Measurements from ENCODE around the gene RPL36AL. TPM values are rescaled to one million over a fixed set of nuclear protein-coding genes. Genes with fewer than 3 reads are reported as not detected.
"Not testable (repeated sequence)": the region's sequence is repeated elsewhere in the genome, so short reads cannot be mapped to it uniquely, and the experiment has no call there.

RPL36AL gene
- total RNA-seq, 1 donor from 2014 or later = 225 TPM

DNA sequence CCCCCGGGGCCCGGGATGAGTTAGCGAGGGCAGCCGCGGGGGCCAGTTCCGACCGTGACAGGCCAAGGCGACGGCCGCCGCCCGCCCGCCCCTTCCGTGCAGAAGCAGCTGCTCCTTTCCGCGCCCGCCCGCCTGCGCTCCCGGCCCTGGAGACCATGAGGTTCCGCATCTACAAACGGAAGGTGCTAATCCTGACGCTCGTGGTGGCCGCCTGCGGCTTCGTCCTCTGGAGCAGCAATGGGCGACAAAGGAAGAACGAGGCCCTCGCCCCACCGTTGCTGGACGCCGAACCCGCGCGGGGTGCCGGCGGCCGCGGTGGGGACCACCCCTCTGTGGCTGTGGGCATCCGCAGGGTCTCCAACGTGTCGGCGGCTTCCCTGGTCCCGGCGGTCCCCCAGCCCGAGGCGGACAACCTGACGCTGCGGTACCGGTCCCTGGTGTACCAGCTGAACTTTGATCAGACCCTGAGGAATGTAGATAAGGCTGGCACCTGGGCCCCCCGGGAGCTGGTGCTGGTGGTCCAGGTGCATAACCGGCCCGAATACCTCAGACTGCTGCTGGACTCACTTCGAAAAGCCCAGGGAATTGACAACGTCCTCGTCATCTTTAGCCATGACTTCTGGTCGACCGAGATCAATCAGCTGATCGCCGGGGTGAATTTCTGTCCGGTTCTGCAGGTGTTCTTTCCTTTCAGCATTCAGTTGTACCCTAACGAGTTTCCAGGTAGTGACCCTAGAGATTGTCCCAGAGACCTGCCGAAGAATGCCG lies 872 bp upstream of the RPL36AL start:
- intact Hi-C loops (cut with micrococcal nuclease) = loop anchor here (5.0 to 10.0 kb wide), 2 partner anchors 381 to 694 kb away; partner anchors contain the start of genes DMAC2L and L2HGDH

- intact Hi-C loops (cut with micrococcal nuclease) = loop anchor here (1.0 to 10.0 kb wide), 8 partner anchors 15 to 695 kb away; partner anchors contain the start of genes DMAC2L, KLHDC2, L2HGDH and LRR1
These were observed 696 bp downstream of the RPL36AL start for GRCh38 chr14:49619730-49620129.

- intact Hi-C loops (cut with micrococcal nuclease) = not testable (repeated sequence)
These were observed 1.2 kb downstream of the RPL36AL start for GRCh38 chr14:49619273-49619672.

GRCh38 chr14:49617852-49618519 lies 2.4 kb downstream of the RPL36AL start:
- intact Hi-C loops (cut with micrococcal nuclease) = no loop called here

GRCh38 chr14:49615776-49616175 lies 4.7 kb downstream of the RPL36AL start:
- intact Hi-C loops (cut with micrococcal nuclease) = no loop called here

DNA sequence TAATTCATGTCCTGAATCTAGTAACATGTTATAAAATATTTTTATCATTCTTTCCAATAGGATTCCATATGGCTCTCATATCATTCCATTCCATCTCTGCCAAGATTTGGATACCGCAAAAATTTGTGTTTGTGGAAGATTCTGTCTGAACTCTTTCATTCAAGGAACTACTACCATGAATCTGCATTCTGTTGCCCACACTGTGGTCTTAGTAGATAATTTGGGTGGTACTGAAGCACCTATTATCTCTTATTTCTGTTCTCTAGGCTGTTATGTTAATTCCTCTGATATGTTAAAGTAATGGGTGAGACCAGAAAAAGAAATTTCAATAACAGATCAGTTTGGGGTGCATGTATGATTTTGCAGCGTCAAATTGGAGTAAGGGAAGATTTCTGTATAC lies 6.2 kb downstream of the RPL36AL start:
- intact Hi-C loops (cut with micrococcal nuclease) = no loop called here

DNA sequence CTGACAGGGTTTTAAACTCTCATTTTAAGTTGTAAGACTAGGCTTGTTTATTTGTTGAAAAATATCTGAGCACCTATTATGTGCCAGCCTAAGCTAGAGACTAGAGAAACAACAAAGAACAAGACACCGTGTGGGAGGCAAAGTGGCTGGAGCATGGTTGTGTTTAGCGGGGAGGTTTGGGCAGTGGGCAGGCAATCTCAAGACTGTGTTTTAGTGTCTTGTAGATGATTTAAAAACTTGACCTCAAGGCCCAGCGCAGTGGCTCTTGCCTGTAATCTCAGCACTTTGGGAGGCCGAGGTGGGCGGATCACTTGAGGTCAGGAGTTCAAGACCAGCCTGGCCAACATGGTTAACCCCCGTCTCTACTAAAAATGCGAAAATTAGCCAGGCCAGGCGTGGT lies 7.8 kb downstream of the RPL36AL start:
- intact Hi-C loops (cut with micrococcal nuclease) = no loop called here

DNA sequence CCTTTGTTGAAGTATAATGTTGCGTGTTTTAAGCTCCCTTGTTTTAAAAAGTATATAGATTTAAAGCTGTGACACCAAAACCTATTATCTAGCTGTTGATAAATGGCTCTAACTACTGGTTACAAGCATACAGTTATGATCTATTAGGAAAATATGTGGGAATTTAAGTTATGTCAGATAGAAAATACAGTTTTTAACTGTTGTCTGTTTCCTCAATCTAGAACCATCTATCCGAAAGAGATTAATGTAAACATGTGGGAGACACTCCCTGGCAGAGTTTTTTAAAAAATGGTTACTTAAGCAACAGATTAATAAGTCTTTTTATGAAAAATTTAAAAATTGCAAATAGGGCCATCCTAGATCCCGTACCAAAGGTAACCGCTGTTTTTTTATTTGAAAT lies 8.2 kb downstream of the RPL36AL start:
- intact Hi-C loops (cut with micrococcal nuclease) = no loop called here

DNA sequence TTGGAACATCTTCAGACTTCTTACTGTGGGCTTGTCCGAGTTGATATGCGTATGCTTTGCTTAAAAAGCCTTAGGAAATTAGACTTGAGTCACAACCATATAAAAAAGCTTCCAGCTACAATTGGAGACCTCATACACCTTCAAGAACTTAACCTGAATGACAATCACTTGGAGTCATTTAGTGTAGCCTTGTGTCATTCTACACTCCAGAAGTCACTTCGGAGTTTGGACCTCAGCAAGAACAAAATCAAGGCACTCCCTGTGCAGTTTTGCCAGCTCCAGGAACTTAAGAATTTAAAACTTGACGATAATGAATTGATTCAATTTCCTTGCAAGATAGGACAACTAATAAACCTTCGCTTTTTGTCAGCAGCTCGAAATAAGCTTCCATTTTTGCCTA lies 12.8 kb downstream of the RPL36AL start:
- intact Hi-C loops (cut with micrococcal nuclease) = no loop called here

- intact Hi-C loops (cut with micrococcal nuclease) = loop anchor here (1.0 kb wide), 3 partner anchors 12 to 36 kb away; partner anchors contain the start of genes MGAT2, RPL36AL and RPS29
These were observed 21.7 kb downstream of the RPL36AL start, which contains the start of gene LRR1 for GRCh38 chr14:49598485-49599300. TSS of gene LRR1 (plus strand) at chr14:49598940. CDS start at chr14:49599021, 81 bp downstream.

- intact Hi-C loops (cut with micrococcal nuclease) = loop anchor here (1.0 kb wide), 3 partner anchors 12 to 36 kb away; partner anchors contain the start of genes MGAT2, RPL36AL and RPS29
These were observed 22.3 kb downstream of the RPL36AL start for GRCh38 chr14:49598189-49598484.

- intact Hi-C loops (cut with micrococcal nuclease) = loop anchor here (1.0 kb wide), 1 partner anchor 8 kb away; the partner anchor contains the start of gene RPS29
These were observed 25.9 kb downstream of the RPL36AL start for GRCh38 chr14:49594347-49595091.

- intact Hi-C loops (cut with micrococcal nuclease) = no loop called here
These were observed 27.4 kb downstream of the RPL36AL start for GRCh38 chr14:49593016-49593415.

GRCh38 chr14:49589387-49589786 lies 31.0 kb downstream of the RPL36AL start:
- intact Hi-C loops (cut with micrococcal nuclease) = loop anchor here (5.0 kb wide), 1 partner anchor 127 kb away; no protein-coding TSS in a partner anchor

DNA sequence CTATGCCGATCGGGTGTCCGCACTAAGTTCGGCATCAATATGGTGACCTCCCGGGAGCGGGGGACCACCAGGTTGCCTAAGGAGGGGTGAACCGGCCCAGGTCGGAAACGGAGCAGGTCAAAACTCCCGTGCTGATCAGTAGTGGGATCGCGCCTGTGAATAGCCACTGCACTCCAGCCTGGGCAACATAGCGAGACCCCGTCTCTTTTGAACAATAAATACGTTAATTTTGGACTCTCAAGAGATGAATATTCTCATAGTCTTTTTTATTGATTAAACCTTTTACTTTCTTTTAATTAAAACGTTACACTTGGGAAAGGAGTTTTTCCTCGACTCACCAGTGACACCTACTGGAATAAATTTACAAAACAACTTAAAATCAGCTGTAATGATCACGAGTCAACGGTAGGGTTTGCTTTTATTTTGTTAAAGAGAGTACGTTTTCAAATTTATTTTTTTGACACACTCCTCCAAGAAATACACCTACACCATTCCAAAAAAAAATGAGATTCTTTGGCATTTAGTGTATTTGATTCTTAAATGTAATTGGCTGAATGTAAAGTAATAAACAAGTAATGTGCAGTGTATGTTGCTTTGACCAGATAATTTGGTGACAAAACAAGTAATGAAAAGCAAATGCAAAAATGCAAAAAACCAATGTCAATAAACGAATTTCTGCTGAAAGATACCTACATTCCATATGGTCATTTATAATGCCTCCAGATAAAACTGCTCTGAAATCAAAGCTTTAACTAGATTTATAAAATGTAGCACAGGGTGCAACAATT lies 33.6 kb downstream of the RPL36AL start:
- intact Hi-C loops (cut with micrococcal nuclease) = loop anchor here (1.0 to 5.0 kb wide), 10 partner anchors 7 to 726 kb away; partner anchors contain the start of genes DMAC2L, L2HGDH, LRR1 and MGAT2

DNA sequence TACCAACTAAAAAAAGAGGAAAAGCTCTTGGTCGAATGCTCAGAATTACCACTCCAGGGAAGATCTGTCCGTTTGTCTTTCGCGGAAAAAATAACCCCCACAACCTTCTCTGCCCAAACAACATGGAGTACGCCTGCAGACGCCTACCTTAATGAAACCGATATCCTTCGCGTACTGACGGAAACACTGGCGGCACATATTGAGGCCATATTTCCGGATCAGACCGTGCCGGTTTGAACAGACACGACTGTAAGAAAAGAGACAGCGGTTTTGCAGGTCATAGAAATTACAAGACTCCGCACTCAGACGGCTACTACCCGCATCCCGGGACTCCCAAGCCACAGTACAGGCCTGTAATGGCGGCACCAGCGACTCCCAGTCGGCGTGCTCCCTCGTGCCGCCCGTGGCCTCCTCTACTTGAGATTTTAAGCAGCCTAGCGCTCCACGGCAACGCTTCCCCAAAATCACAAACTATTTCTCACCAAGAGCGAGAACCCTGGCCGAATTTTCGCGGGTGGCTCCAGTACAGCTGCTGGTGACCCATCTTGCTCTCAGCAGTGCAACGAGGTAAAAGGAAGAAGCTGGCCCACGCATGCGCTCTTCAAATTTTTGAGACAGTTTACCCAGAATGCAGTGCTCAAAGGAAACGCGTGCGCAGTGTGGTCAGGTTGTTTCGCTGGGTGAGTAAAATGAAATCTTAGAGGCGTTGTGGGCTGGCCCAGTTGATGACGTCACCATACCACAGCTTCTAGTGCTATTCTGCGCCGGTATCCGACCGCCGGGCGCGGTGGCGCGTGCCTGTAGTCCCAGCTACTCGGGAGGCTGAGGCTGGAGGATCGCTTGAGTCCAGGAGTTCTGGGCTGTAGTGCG lies 34.4 kb downstream of the RPL36AL start, which contains the start of gene RPS29:
RPS29 (minus strand) TSS at position 578 of the 870 bp plus-strand sequence; CDS start at position 544, 34 bp downstream.
- intact Hi-C loops (cut with micrococcal nuclease) = loop anchor here (1.0 to 5.0 kb wide), 10 partner anchors 8 to 727 kb away; partner anchors contain the start of genes DMAC2L, L2HGDH, LRR1 and MGAT2

- intact Hi-C loops (cut with micrococcal nuclease) = loop anchor here (5.0 kb wide), 1 partner anchor 123 kb away; no protein-coding TSS in a partner anchor
These were observed 35.3 kb downstream of the RPL36AL start for GRCh38 chr14:49584981-49585640.

DNA sequence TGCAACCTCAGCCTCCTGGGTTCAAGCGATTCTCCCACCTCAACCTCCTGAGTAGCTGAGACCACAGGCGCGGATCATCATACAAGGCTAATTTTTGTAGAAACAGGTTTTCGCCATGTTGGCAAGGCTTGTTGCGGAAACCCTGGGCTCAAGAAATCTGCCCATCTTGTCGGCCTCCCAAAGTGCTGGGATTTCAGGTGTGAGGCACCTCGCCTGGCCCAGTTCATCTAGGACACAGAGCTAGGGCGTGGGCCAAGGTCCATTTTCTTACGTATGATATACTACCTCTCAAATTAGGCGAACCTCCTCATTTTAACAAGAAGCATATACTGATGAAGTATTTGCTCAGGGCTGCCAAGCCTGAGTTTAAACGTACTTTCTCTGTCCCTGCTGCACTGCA lies 36.4 kb downstream of the RPL36AL start:
- intact Hi-C loops (cut with micrococcal nuclease) = no loop called here

Measured in T-helper 2 cell treated with Interferon-gamma antibody and Interleukin-4, amounts not matched to agents 100 ng/mL and 5 ng/mL, for 36 hours (primary cell).